ENCODE data around the gene MTARC2. TPM values are rescaled to one million over a fixed set of nuclear protein-coding genes. Genes with fewer than 3 reads are reported as not detected.

Gene MTARC2
- total RNA-seq, 4 donors from 2014 or later, result 1.5 to 6.7 (median 6.1) TPM

GRCh38 chr1:220741349-220741748, 6.8 kb upstream of the MTARC2 start:
- 45 to 53% methylated on average over 2 of the region's 2 CpGs for WGBS, 2 donors
- intact Hi-C loops (cut with DNase I), result no loop called here

GRCh38 chr1:220741825-220742224, 6.3 kb upstream of the MTARC2 start:
- no peaks in the 10 kb centered on the region for H3K4me1 ChIP-seq
- intact Hi-C loops (cut with DNase I), result no loop called here
- 100% methylated on average over 1 of the region's 1 CpG; no CpG with 5 or more reads in 1 of the 2 donors for WGBS, 2 donors
- no peak overlapping the region for H3K27ac ChIP-seq
- DNase-seq, result no peak
- no peaks in the 10 kb centered on the region for H3K9me3 ChIP-seq
- H3K27me3 ChIP-seq, result peaks cover 0 to 18% (median 0%) of the 10 kb centered on the region in 4 donors
- H3K36me3 ChIP-seq, result no peaks in the 10 kb centered on the region
- H3K4me3 ChIP-seq, result no peak overlapping the region
- TF ChIP-seq, protein P1, sequence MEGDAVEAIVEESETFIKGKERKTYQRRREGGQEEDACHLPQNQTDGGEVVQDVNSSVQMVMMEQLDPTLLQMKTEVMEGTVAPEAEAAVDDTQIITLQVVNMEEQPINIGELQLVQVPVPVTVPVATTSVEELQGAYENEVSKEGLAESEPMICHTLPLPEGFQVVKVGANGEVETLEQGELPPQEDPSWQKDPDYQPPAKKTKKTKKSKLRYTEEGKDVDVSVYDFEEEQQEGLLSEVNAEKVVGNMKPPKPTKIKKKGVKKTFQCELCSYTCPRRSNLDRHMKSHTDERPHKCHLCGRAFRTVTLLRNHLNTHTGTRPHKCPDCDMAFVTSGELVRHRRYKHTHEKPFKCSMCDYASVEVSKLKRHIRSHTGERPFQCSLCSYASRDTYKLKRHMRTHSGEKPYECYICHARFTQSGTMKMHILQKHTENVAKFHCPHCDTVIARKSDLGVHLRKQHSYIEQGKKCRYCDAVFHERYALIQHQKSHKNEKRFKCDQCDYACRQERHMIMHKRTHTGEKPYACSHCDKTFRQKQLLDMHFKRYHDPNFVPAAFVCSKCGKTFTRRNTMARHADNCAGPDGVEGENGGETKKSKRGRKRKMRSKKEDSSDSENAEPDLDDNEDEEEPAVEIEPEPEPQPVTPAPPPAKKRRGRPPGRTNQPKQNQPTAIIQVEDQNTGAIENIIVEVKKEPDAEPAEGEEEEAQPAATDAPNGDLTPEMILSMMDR (IDR thresholded peaks at IDR 0.05), result no peak
- no peak for TF ChIP-seq POLR2A (IDR thresholded peaks at IDR 0.05)

More at GRCh38 chr1:220741349-220741748, 6.8 kb upstream of the MTARC2 start:
- no peaks in the 10 kb centered on the region for H3K9me3 ChIP-seq
- TF ChIP-seq POLR2A (IDR thresholded peaks at IDR 0.05), result no peak
- TF ChIP-seq, protein P1 (IDR thresholded peaks at IDR 0.05), result no peak
- no peak overlapping the region for H3K4me3 ChIP-seq
- no peak overlapping the region for H3K27ac ChIP-seq
- no peak for DNase-seq
- H3K27me3 ChIP-seq, result peaks cover 0 to 18% (median 0%) of the 10 kb centered on the region in 4 donors
- no peaks in the 10 kb centered on the region for H3K4me1 ChIP-seq
- H3K36me3 ChIP-seq, result no peaks in the 10 kb centered on the region

DNA sequence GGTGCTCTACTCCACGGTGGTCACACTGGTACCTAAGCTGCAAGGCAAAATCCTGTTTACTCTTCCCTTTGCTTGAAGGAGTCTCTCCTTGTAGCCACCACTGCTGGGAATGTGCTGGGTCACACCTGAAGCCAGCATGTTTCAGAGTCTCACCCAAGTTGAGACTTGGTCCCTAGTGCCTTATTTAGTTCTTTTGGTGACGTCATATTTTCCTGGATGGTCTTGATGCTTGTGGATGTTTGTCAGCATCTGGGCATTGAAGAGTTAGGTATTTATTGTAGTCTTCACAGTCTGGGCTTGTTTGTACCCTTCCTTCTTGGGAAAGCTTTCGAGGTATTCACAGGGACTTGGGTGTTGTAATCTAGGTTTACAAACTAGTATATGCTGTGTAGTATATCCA, 5.6 kb upstream of the MTARC2 start:
- Histone ChIP-seq H3K36me3 (no peaks in the 10 kb centered on the region), H3K4me3 (no peak overlapping the region), H3K9me3 (no peaks in the 10 kb centered on the region), H3K27me3 (peaks cover 0 to 18% (median 0%) of the 10 kb centered on the region in 4 donors), H3K4me1 (peaks cover 3 to 4% (median 3%) of the 10 kb centered on the region in 3 donors), H3K27ac (no peak overlapping the region)
- 75 to 83% methylated on average over 3 of the region's 3 CpGs for WGBS, 2 donors
- intact Hi-C loops (cut with DNase I), result no loop called here
- no peak for DNase-seq
- TF ChIP-seq, protein P1 (IDR thresholded peaks at IDR 0.05), result no peak
- no peak for TF ChIP-seq POLR2A (IDR thresholded peaks at IDR 0.05)

- intact Hi-C loops (cut with DNase I), result no loop called here
- Histone ChIP-seq H3K27me3 (peaks cover 0 to 18% (median 0%) of the 10 kb centered on the region in 4 donors), H3K4me1 (peaks cover 14 to 43% (median 15%) of the 10 kb centered on the region in 3 donors), H3K4me3 (no peak overlapping the region), H3K9me3 (no peaks in the 10 kb centered on the region), H3K36me3 (no peaks in the 10 kb centered on the region), H3K27ac (no peak overlapping the region)
- WGBS, 2 donors, result 100% methylated on average over 1 to 2 of the region's 3 CpGs
- TF ChIP-seq POLR2A (IDR thresholded peaks at IDR 0.05), result no peak
- TF ChIP-seq, protein P1 (IDR thresholded peaks at IDR 0.05), result no peak
- DNase-seq, result no peak
These were observed 1.3 kb upstream of the MTARC2 start for GRCh38 chr1:220746851-220747250.

- no peak for DNase-seq
- Histone ChIP-seq H3K4me3 (peak overlapping the region; percentile 69 to 85 (median 74)), H3K9me3 (no peaks in the 10 kb centered on the region), H3K36me3 (no peaks in the 10 kb centered on the region), H3K4me1 (peaks cover 14 to 45% (median 15%) of the 10 kb centered on the region in 3 donors), H3K27ac (peak overlapping the region; percentile 81 to 93 (median 88)), H3K27me3 (peaks cover 0 to 11% (median 0%) of the 10 kb centered on the region in 4 donors)
- TF ChIP-seq, protein P1 (IDR thresholded peaks at IDR 0.05), result peak in 1 of 6 experiments; percentile 14
- TF ChIP-seq POLR2A (IDR thresholded peaks at IDR 0.05), result no peak
- WGBS, 2 donors, result 24 to 30% methylated on average over 16 to 18 of the region's 18 CpGs
- intact Hi-C loops (cut with DNase I), result no loop called here
These were observed 559 bp upstream of the MTARC2 start for GRCh38 chr1:220747437-220748088.

All from esophagus squamous epithelium (tissue), 5 donors.